Camera-type eye (tissue), 1 donor: ENCODE data around the gene NKAIN4. TPM values are rescaled to one million over a fixed set of nuclear protein-coding genes. Genes with fewer than 3 reads are reported as not detected.

ENCODE experiments used
- total RNA-seq: library from RNA; depleted of rRNA; stranded (reverse); fragments of >200 nt; gene quantifications from one replicate; pipeline ENCODE4 v1.2.3, GENCODE V29; 2014

NKAIN4 gene
- total RNA-seq: 24.6 TPM

DNA sequence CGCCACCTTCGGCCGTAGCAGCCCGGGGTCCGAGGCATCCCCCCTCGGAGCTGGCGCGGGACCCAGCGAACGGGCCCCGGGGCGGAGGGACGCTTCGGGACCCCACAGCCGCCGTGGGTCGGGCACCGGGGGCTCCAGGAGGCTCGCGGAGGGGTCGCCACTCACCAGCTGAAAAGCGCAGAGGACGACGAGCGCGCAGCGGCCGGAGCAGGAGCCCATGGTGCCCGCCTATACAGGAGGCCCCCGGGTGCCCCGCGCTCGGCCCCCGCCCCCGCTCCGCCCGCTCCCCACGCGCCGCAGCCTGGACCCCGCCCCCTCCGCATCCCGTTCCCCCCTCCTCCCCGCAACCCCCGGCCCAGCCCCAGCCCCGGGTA, at the start of gene NKAIN4:
TSS of gene NKAIN4 (minus strand) at position 232 of the 374 bp plus-strand sequence. CDS start at position 219, 13 bp downstream.

DNA sequence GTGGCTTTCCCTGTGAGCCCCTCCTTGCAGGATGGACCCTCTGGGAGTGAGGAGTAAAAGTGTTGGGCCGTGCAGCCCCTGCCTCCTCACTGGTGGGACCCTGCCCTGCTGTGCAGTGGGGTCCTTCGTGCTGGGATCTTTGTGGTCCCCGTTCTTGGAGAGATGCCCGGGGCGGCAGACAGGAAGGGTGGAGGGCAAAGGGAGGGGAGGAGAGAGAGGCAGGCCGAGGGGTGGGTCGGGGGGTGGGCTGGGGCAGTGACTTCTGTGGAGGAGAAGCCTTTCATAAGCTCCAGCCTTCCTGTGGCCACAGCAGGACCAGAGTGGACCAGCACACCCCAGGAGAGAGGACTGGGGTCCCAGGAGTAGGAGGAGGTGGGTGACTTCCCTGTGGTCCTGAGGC, 38.6 kb upstream of the NKAIN4 start, which contains the start of gene COL20A1:
TSS of gene COL20A1 (plus strand) at position 283 of the 400 bp plus-strand sequence. CDS start 1,922 bp downstream, outside the sequence.

DNA sequence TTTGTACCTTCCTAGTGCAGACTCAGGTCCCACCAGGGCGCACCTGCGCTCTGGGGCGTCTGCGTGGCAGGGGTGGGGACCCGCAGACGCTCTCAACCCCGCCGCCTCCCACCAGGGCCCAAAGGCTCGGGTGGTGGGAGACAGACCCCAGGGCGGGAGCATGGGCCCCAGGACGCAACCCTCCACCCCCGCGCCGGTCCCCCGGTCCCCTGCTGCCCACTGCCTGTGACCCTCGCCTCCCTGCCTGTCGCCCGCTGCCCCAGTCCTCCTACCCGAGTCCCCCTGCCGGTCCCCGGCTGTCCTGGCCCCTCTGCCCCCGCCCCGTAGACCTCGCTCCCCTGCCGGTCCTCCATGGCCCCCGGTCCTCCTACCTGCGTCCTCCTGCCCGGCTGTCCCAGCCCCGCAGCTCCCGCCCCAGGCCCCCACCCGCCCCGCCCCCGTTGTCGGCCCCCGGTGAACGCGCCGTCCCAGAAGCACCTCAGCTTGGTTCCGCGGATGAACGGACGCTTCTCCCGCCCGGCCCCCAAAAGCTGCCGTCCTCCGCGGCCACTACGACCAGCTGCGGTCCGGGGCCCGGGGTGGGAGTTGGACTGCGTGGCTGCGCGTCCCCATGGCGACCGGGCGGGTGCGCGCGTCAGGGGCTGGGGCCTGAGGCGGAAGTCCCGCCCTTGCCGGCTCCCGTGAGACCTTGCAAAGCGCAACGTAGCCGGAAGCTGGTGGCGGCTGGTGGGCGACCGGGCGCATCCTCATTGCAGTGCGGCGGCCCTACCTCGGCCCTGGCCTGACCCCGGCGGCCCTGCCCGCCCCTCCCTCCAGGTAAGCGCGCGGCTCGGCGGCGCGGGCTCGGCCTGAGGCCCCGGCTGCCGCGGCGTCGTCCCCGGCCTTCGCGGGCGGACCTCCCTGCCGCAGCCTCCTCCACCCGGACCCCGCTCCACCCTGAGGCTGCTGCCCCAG, 18.1 kb upstream of the NKAIN4 start, which contains the start of gene ARFGAP1:
TSS of gene ARFGAP1 (plus strand) at position 709 of the 954 bp plus-strand sequence. CDS start 2,768 bp downstream, outside the sequence.

DNA sequence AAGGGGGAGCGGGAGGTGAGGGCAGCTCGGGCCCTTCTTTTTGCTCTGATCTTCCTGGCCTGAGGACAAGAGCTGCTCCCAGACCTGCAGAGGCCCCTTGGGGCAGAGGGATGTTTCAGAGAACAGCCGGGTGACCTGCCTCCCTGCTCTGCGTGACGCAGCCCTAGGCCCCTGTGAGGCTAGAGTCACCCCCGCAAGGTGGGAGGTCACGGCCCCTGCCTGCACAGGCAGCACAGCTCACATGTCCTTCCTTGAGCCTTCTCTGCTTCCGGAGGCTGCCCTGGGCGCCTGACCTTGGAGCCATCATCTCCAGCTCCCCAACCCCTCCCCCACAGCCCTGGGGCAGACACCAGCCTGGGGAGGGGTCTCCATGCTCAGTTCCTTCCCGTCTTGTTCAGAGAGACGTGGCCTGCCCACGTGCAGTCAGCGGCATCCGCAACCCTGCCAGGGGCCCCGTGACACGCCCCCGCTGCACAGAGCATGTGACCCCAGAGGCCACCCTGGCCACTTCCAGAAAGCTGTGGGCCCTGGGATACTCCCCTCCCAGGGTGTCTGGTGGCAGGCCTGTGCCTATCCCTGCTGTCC, 18.8 kb downstream of the NKAIN4 start, which contains the start of gene BIRC7:
TSS of gene BIRC7 (plus strand) at position 507 of the 585 bp plus-strand sequence. CDS start 192 bp downstream, outside the sequence.

DNA sequence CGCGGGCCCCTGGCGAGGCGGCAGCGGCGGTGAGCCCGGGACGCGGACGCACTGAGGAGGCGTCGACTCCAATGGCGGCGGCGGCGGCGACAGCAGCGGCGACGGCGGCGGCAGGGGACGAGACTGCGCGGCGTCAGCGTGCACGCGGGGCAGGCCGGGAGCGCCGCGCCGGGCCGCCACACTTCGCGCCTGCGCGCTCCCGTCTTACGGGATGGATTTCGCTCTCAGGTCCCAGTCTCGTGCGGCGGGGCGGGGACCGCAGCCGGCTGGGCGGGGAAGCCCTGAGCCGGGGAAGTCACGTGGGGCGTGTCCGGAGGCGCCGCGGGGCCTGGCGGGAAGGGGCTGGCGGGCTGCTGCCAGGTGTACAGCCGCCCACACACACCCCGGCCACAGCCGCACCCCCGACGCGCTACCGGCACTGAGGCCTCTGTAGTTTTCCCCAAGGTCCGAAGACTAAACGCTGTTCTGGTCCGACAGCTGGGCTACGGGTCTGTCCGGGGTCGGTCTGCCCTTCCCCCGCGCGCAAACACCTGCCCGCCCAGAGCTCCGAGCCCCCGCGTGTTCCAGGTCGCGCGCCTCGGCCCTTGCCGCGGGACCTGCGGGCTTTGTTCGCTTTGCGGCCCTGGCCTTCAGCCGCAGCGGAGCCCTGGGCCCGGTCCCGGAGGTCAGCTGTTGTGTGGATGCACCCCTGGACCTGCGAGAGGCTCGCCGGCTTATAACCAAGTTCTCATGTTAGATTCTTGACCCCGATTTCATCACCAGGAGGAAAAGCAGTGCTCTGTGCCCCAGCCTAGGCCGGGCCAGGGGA, 38.0 kb downstream of the NKAIN4 start, which contains the start of gene YTHDF1:
TSS of gene YTHDF1 (minus strand) at position 91 of the 808 bp plus-strand sequence. CDS start 239 bp downstream, outside the sequence.

Other genes with a start within 250 kb of the NKAIN4 start
- gene BHLHE23, start 247.5 kb downstream of the NKAIN4 start, total RNA-seq: 4.7 TPM
- 37.3 TPM for gene YTHDF1, start 38.3 kb downstream of the NKAIN4 start, total RNA-seq
- gene BIRC7, start 18.6 kb downstream of the NKAIN4 start, total RNA-seq: 33.8 TPM
- gene ARFGAP1, start 18.4 kb upstream of the NKAIN4 start, total RNA-seq: 97.1 TPM
- gene COL20A1, start 38.7 kb upstream of the NKAIN4 start, total RNA-seq: 4.7 TPM
- gene CHRNA4, start 106.9 kb upstream of the NKAIN4 start, total RNA-seq: 12.0 TPM
- gene KCNQ2, start 218.2 kb upstream of the NKAIN4 start, total RNA-seq: 31.6 TPM
- gene EEF1A2, start 244.6 kb upstream of the NKAIN4 start, total RNA-seq: 87.6 TPM